Measurements from ENCODE around the gene ABCF1. TPM values are rescaled to one million over a fixed set of nuclear protein-coding genes. Genes with fewer than 3 reads are reported as not detected.
A peak's percentile ranks its signal among the peaks of the same experiment; 100 is the strongest.

Gene ABCF1
- total and polyA plus RNA-seq, 5 donors from 2014 or later, result 14.3 to 113 (median 18.4) TPM

- H3K27me3 ChIP-seq (ENCODE audit: control insufficient read depth, insufficient read depth, low read length), result no peaks in the 10 kb centered on the region
- ATAC-seq (ENCODE audit: low read depth in 2 of 2), result peak; percentile 60 to 65
- H3K4me1 ChIP-seq (ENCODE audit: control insufficient read depth, insufficient read depth, low read length, poor library complexity, severe bottlenecking), result peaks cover 53% of the 10 kb centered on the region
- peaks cover 26% of the 10 kb centered on the region for H3K36me3 ChIP-seq (ENCODE audit: control insufficient read depth, insufficient read depth, low read length)
- Mint-ChIP-seq H3K4me3 (peak overlapping the region; percentile 96 to 100 (median 97)), H3K27ac (peak overlapping the region; percentile 100), H3K36me3 (peaks cover 42% of the 10 kb centered on the region), H3K4me1 (peaks cover 30 to 61% (median 51%) of the 10 kb centered on the region in 4 donors), H3K9me3 (peaks cover 0 to 3% (median 0%) of the 10 kb centered on the region in 7 donors), H3K27me3 (peaks cover 18% of the 10 kb centered on the region)
- peak overlapping the region; percentile 98 for H3K27ac ChIP-seq (ENCODE audit: insufficient read depth, low read length, poor library complexity, severe bottlenecking)
- no peaks in the 10 kb centered on the region for H3K9me3 ChIP-seq (ENCODE audit: control insufficient read depth in 2 of 2, low read length in 2 of 2)
- peak overlapping the region; percentile 100 for H3K4me3 ChIP-seq (ENCODE audit: low read depth, low read length)
- peak; percentile 85 to 99 (median 94) for DNase-seq
These were observed 43.6 kb downstream of the ABCF1 start for GRCh38 chr6:30614843-30615218.

DNA sequence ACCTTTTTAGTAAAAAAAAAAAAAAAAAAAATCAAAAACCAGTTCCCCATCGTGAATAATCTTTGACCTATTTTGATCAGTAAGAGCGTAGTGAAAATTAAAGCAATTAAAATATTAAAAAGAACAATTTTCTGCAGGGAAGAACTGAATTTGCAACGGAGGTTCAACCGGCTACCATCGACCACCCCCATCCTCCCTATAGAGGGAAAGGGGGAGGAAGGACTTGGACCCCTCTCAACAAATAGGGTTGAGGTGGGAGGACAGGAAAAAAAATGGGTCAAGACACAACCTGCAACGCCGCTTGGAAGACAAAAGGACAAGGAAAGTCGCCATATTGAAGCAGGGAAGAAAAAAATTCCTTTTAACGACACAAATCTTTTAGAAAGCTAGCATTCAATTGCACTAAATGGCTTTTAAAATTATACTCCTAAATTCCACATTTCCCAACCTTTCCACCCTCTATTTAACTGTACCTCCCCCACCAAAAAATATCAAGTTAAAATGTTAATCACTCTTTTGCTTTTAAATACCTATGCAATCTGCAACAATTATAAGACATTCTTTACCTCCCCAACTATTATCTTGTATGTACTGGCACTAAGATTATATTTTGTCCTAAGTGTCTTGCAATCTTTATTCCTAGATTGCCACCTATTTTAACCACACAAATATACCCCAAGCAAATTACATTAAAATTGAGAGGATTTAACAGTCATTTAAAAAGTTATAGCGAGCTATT, 44.1 kb downstream of the ABCF1 start:
- H3K27ac ChIP-seq (ENCODE audit: insufficient read depth, low read length, poor library complexity, severe bottlenecking), result peak overlapping the region; percentile 98
- H3K9me3 ChIP-seq (ENCODE audit: control insufficient read depth in 2 of 2, low read length in 2 of 2), result no peaks in the 10 kb centered on the region
- peaks cover 18% of the 10 kb centered on the region for H3K27me3 Mint-ChIP-seq
- peak overlapping the region; percentile 100 for H3K27ac Mint-ChIP-seq
- H3K9me3 Mint-ChIP-seq, result peaks cover 0 to 3% (median 0%) of the 10 kb centered on the region in 7 donors
- H3K4me3 ChIP-seq (ENCODE audit: low read depth, low read length), result peak overlapping the region; percentile 100
- H3K4me3 Mint-ChIP-seq, result peak overlapping the region; percentile 96 to 100 (median 97)
- H3K4me1 ChIP-seq (ENCODE audit: control insufficient read depth, insufficient read depth, low read length, poor library complexity, severe bottlenecking), result peaks cover 47% of the 10 kb centered on the region
- DNase-seq, result peak in 1 of 3 donors; percentile 70
- H3K36me3 Mint-ChIP-seq, result peaks cover 42% of the 10 kb centered on the region
- H3K36me3 ChIP-seq (ENCODE audit: control insufficient read depth, insufficient read depth, low read length), result peaks cover 29% of the 10 kb centered on the region
- ATAC-seq (ENCODE audit: low read depth in 2 of 2), result no peak
- peaks cover 25 to 56% (median 45%) of the 10 kb centered on the region in 4 donors for H3K4me1 Mint-ChIP-seq
- H3K27me3 ChIP-seq (ENCODE audit: control insufficient read depth, insufficient read depth, low read length), result no peaks in the 10 kb centered on the region

DNA sequence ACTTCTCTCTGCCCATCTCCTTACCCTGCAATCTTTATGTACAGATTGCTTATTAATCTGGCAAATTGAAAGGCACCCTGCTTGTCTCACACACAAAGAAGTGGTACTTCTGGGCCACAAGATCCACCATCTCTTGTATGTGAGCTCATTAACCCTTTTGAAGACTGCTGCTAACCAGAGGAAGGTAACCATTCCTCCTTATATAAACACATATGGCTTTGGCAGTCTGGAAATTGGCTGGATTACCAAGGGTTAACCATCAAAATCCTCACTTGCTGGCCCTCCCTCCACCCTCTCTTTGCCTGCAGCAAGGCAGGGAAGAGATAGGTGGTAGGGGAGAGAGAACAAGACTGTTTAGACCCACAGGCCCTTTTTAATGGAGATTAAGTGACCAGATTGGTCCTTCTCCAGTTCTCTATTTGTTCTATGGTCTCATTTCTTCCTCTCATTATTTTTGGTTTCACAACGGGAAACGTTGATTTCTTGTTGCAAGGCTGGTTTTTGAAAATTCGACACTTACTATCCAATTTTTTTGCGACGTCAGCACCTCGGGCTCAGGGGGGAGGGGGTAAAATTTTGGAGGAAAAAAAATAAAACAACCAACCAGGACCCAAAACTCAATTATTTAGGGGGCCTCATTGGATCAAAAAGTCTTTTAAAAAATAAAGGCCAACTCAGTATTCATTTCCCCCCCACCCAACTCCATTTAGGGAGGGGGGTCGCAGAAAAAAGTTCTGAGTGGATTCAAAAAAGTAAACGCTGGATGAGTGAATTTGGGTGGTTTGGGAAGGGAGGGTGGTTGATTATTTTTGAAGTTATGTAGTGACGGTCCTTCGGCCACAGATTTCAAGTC, 44.9 kb downstream of the ABCF1 start:
- H3K4me1 Mint-ChIP-seq, result peaks cover 23 to 48% (median 39%) of the 10 kb centered on the region in 4 donors
- no peaks in the 10 kb centered on the region for H3K9me3 ChIP-seq (ENCODE audit: control insufficient read depth in 2 of 2, low read length in 2 of 2)

DNA sequence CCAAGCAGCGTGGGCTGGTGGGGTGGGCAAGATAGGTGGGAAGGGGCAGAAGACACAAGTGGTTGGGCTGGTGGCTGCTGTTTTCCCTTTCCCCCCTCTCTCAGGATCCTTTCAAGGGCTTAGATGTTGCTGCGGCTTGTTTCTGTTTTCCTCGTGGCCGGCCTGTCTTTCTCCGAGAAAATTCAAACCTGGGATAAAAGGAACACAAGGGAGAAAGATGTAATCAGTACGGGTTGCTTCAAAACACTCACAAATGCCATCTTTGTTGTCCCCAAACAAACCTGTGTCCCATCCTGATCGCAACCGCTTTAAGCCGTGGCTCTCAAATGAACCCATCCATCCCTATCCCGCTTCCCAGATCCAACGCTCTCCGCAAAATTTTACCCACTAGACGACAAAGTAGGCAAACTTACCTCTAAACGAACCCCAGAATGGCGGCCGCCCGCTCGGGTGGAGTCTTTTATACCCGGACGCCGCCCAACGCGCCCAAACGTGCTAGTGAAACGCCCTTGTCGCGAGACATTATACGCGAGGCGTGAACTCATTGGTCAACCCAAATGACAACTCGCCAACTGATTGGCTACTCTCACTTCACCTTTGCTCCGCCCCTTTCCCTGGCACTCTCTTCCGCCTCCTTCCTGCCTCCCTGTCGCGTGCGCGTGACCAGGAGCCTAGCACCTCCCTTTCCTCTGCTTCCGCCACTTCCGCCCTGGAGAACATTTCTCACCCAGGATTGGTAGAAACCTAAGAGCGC, 45.7 kb downstream of the ABCF1 start, which contains the start of gene PPP1R10:
TSS of gene PPP1R10 (minus strand) at position 433 of the 754 bp plus-strand sequence. CDS start 7,299 bp downstream, outside the sequence.
- Mint-ChIP-seq H3K36me3 (peaks cover 37% of the 10 kb centered on the region), H3K9me3 (peaks cover 0 to 3% (median 0%) of the 10 kb centered on the region in 7 donors), H3K4me3 (peak within 1 kb of the TSS; percentile 96 to 100 (median 97)), H3K27me3 (peaks cover 18% of the 10 kb centered on the region), H3K27ac (peak within 1 kb of the TSS; percentile 100), H3K4me1 (peaks cover 15 to 43% (median 32%) of the 10 kb centered on the region in 4 donors)
- H3K27ac ChIP-seq (ENCODE audit: insufficient read depth, low read length, poor library complexity, severe bottlenecking), result peak within 1 kb of the TSS; percentile 98
- H3K36me3 ChIP-seq (ENCODE audit: control insufficient read depth, insufficient read depth, low read length), result peaks cover 39% of the 10 kb centered on the region
- no peaks in the 10 kb centered on the region for H3K9me3 ChIP-seq (ENCODE audit: control insufficient read depth in 2 of 2, low read length in 2 of 2)
- H3K4me3 ChIP-seq (ENCODE audit: low read depth, low read length), result peak within 1 kb of the TSS; percentile 100
- peaks cover 38% of the 10 kb centered on the region for H3K4me1 ChIP-seq (ENCODE audit: control insufficient read depth, insufficient read depth, low read length, poor library complexity, severe bottlenecking)
- H3K27me3 ChIP-seq (ENCODE audit: control insufficient read depth, insufficient read depth, low read length), result no peaks in the 10 kb centered on the region
- peak; percentile 76 to 80 for ATAC-seq (ENCODE audit: low read depth in 2 of 2)
- peak; percentile 99 to 100 (median 100) for DNase-seq

More for the DNA sequence above, 44.9 kb downstream of the ABCF1 start:
- peak in 2 of 3 donors; percentile 64 to 69 for DNase-seq
- Histone ChIP-seq H3K36me3 (ENCODE audit: control insufficient read depth, insufficient read depth, low read length) (peaks cover 34% of the 10 kb centered on the region), H3K27ac (ENCODE audit: insufficient read depth, low read length, poor library complexity, severe bottlenecking) (peak overlapping the region; percentile 98), H3K4me1 (ENCODE audit: control insufficient read depth, insufficient read depth, low read length, poor library complexity, severe bottlenecking) (peaks cover 44% of the 10 kb centered on the region), H3K4me3 (ENCODE audit: low read depth, low read length) (peak overlapping the region; percentile 100), H3K27me3 (ENCODE audit: control insufficient read depth, insufficient read depth, low read length) (no peaks in the 10 kb centered on the region)
- Mint-ChIP-seq H3K36me3 (peaks cover 42% of the 10 kb centered on the region), H3K4me3 (peak overlapping the region; percentile 96 to 100 (median 97)), H3K27ac (peak overlapping the region; percentile 100), H3K9me3 (peaks cover 0 to 3% (median 0%) of the 10 kb centered on the region in 7 donors), H3K27me3 (peaks cover 18% of the 10 kb centered on the region)
- no peak for ATAC-seq (ENCODE audit: low read depth in 2 of 2)

- H3K9me3 Mint-ChIP-seq, result peaks cover 0 to 3% (median 0%) of the 10 kb centered on the region in 7 donors
- DNase-seq (peak; percentile 98 to 99 (median 99)), ATAC-seq (ENCODE audit: low read depth in 2 of 2) (peak; percentile 76 to 77)
- H3K9me3 ChIP-seq (ENCODE audit: control insufficient read depth in 2 of 2, low read length in 2 of 2), result no peaks in the 10 kb centered on the region
- H3K27ac ChIP-seq (ENCODE audit: insufficient read depth, low read length, poor library complexity, severe bottlenecking), result peak within 1 kb of the TSS; percentile 98
- H3K27me3 ChIP-seq (ENCODE audit: control insufficient read depth, insufficient read depth, low read length), result no peaks in the 10 kb centered on the region
- peaks cover 44% of the 10 kb centered on the region for H3K36me3 ChIP-seq (ENCODE audit: control insufficient read depth, insufficient read depth, low read length)
- H3K27ac Mint-ChIP-seq, result peak within 1 kb of the TSS; percentile 100
- peak within 1 kb of the TSS; percentile 100 for H3K4me3 ChIP-seq (ENCODE audit: low read depth, low read length)
- H3K4me3 Mint-ChIP-seq, result peak within 1 kb of the TSS; percentile 96 to 100 (median 97)
- H3K36me3 Mint-ChIP-seq, result peaks cover 35% of the 10 kb centered on the region
- peaks cover 37% of the 10 kb centered on the region for H3K4me1 ChIP-seq (ENCODE audit: control insufficient read depth, insufficient read depth, low read length, poor library complexity, severe bottlenecking)
- peaks cover 18% of the 10 kb centered on the region for H3K27me3 Mint-ChIP-seq
- peaks cover 13 to 40% (median 27%) of the 10 kb centered on the region in 4 donors for H3K4me1 Mint-ChIP-seq
These were observed 46.5 kb downstream of the ABCF1 start, which contains the start of gene MRPS18B for GRCh38 chr6:30617565-30618269. Gene MRPS18B (plus strand): TSS chr6:30617840. CDS start chr6:30617866, 26 bp downstream.

DNA sequence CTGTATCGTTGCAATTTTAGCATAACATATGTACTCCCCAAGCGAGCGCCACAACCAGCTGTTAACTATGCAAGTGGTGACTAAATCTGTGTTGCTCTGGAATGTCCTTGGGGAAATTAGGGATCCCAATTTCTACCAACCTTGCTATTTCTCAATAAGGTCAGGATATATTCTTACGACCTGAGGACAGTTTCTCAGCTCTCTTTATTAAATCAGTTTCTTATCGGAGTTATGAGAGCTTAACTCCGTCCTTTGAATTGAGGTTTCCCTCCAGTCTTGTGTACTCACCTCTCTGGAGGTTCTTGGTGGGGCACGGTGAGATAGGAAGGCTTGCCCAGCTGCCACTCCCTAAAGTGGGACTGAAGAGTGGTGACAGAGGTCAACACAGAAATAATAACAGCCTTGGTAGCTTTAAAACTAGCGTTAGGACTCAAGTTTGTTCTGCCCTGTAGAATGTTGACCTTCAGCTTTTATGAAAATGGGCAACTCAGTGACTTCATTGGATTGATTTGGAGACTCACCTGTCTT, 47.1 kb downstream of the ABCF1 start:
- H3K4me1 ChIP-seq (ENCODE audit: control insufficient read depth, insufficient read depth, low read length, poor library complexity, severe bottlenecking), result peaks cover 31% of the 10 kb centered on the region
- Mint-ChIP-seq H3K36me3 (peaks cover 34% of the 10 kb centered on the region), H3K4me3 (peak overlapping the region; percentile 96 to 100 (median 97)), H3K27ac (peak overlapping the region; percentile 100), H3K9me3 (peaks cover 0 to 3% (median 0%) of the 10 kb centered on the region in 7 donors), H3K27me3 (peaks cover 18% of the 10 kb centered on the region), H3K4me1 (peaks cover 13 to 34% (median 22%) of the 10 kb centered on the region in 4 donors)
- H3K4me3 ChIP-seq (ENCODE audit: low read depth, low read length), result peak overlapping the region; percentile 98
- H3K9me3 ChIP-seq (ENCODE audit: control insufficient read depth in 2 of 2, low read length in 2 of 2), result no peaks in the 10 kb centered on the region
- peaks cover 50% of the 10 kb centered on the region for H3K36me3 ChIP-seq (ENCODE audit: control insufficient read depth, insufficient read depth, low read length)
- H3K27me3 ChIP-seq (ENCODE audit: control insufficient read depth, insufficient read depth, low read length), result no peaks in the 10 kb centered on the region
- DNase-seq (no peak), ATAC-seq (ENCODE audit: low read depth in 2 of 2) (no peak)
- peak overlapping the region; percentile 98 for H3K27ac ChIP-seq (ENCODE audit: insufficient read depth, low read length, poor library complexity, severe bottlenecking)
